GM18868 (cell line): ENCODE results near the gene FALEC.

Experiments used
- ATAC-seq: cut with Tn5 transposase; IDR thresholded peaks from one replicate; pipeline ENCODE4 v1.9.1; 2021; ENCODE audit warnings: mild to moderate bottlenecking, moderate library complexity; ENCODE audit not compliant: unreplicated experiment

Gene FALEC

GRCh38 chr1:150544204-150544603, 28.7 kb downstream of the FALEC start:
- ATAC-seq: no peak

DNA sequence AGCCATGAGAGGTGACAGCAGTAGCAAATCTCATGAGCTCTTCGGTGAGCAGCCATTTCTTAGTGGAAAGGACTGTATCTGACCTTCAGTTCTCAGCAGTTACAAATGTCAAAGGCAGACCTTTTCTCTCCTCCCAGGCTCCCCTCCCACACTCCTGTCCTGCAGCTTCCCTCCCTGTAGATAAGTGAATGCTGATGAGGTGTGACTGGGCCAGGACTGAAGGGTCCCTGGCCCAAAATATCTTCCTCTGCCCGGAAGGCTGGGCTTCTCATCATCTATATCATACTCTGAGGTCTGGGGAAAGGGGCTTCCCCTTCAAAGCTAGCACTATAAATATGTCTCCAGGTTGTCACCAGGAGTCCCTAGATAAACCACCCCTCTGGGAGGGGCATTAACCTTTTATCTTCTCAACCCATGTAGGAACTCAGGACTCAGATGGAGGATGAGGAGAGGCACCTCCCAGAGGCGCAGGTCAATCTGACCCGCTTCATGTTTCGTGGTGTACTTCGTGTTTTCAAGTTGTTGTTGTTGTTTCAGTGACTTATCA, 30.0 kb downstream of the FALEC start:
- ATAC-seq: no peak

GRCh38 chr1:150546294-150546937, 30.9 kb downstream of the FALEC start:
- ATAC-seq: no peak

GRCh38 chr1:150548324-150548631, 32.7 kb downstream of the FALEC start:
- no peak for ATAC-seq

GRCh38 chr1:150548632-150549495, 33.3 kb downstream of the FALEC start, which contains the start of gene ADAMTSL4:
Gene ADAMTSL4, plus strand, starts transcription at chr1:150549408. Its CDS starts 2,881 bp downstream, at chr1:150552289.
- ATAC-seq: peak; percentile 45

DNA sequence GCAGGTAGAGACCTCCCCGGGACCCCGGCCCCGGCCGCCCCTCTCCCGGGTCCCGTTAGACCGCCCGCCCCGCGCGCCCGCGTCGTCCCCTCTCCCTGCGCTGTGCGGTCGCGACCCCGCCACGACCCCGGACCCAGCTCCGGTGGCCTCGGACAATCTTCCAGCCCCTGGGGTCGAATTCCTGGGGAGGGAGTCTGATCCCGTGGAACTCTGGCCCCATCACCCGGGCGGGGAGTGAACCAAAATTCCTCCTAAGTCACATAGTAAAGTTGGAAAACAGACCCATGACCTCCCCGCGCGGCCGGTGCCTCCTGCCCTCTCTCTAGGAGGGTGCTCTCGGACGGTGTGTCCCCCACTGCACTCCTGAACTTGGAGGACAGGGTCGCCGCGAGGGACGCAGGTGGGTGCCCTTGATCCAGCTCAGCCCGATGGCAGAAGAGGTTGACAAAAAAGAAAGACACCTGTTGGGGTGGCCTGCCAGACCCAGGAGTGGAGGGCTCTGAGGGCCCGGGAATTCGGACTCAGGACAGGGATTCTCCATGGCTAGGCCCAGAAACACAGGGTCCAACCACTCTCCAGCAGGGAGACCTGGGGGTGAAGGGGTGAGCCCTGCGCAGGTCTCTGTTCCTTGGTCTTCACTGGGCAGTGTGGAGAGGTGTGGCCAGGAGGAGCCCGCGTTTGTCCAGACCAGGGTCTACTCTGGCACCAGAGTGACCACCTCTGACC, 34.1 kb downstream of the FALEC start:
- ATAC-seq: no peak

- no peak for ATAC-seq
Observed at GRCh38 chr1:150550222-150551050, 34.9 kb downstream of the FALEC start.

DNA sequence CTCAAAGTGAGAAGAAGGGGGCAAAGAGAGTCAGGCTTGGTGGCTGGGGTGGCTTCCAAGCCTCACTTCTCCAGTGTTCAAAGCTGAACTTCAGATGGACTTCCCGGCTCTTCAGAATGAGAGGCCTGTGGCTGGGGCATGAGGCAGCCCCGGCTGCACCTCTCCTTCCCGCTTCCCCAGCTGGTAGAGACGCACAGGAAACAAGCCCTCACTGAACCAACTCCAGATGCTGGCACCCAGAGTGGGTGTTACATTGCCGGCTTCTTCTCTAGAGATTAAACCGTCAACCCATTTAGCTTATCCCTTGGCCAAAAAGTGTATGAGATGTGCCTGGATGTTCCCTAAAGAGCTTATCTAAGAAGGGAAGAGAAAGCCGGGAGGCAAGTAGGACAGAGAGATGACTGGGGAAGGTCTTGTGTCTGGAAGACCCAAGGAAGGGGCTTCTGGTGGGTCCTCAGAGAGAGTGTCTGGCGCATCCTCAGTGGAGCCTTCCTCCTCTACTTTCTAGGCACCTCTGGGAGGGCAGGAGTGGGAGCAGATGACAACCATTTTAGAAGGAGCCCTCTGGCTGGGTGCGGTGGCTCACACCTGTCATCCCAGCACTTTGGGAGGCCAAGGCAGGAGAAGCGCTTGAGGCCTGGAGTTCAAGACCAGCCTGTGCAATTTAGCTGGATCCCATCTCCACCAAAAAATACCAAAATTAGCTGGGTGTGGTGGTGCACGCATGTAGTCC, 35.7 kb downstream of the FALEC start:
- no peak for ATAC-seq

DNA sequence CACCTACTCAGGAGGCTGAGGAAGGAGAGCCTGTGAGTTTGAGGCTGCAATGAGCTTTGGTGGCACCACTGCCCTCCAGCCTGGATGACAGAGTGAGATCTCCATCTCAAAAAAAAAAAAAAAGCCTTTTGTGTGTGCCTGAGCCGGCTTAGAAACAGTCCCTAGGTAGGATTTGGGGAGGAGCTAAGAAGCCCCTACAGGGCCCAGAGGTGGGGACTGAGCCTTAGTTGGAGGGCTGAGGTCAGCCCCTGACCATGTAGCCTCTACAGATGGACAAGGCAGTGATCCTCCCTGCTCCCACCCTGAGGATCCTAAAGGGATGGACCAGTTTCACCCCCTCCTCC, 36.2 kb downstream of the FALEC start:
- no peak for ATAC-seq

DNA sequence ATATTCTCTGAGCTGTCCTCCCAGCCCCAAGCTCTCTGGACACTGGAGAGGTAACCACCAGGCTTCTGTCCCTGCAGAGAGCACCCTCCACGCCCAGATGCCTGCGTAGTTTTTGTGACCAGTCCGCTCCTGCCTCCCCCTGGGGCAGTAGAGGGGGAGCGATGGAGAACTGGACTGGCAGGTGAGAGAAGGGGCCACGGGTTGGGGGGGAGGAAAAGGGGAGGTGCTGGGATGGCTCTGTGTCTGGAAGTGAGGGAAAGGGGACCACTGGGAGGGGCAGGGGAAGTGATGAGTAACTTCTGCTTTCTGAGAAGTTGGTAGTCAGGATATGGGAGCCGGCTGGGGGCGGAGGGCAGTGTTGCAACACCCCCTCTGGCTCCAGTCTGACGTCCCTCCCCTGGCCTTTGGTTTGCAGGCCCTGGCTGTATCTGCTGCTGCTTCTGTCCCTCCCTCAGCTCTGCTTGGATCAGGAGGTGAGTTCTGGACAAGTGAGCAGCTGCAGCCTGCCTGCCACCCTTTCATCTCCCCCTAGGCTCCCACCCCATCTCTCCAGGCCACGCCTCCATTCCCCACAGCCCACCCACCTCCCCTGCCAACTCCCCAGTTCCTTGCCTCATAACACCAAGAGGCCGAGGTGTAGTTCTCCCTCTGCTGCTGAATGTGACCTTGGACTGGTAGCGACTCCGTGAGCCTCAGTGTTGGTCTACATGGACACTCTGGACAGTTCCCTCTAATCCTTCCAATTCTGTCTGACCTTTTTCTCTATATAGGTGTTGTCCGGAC, 36.8 kb downstream of the FALEC start:
- ATAC-seq: no peak

DNA sequence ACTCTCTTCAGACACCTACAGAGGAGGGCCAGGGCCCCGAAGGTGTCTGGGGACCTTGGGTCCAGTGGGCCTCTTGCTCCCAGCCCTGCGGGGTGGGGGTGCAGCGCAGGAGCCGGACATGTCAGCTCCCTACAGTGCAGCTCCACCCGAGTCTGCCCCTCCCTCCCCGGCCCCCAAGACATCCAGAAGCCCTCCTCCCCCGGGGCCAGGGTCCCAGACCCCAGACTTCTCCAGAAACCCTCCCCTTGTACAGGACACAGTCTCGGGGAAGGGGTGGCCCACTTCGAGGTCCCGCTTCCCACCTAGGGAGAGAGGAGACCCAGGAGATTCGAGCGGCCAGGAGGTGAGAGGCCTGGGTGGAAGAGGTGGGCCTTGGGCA, 37.3 kb downstream of the FALEC start:
- no peak for ATAC-seq

- ATAC-seq: no peak
Observed at GRCh38 chr1:150553392-150554085, 38.0 kb downstream of the FALEC start.

- ATAC-seq: no peak
Observed at GRCh38 chr1:150554086-150554452, 38.5 kb downstream of the FALEC start.

DNA sequence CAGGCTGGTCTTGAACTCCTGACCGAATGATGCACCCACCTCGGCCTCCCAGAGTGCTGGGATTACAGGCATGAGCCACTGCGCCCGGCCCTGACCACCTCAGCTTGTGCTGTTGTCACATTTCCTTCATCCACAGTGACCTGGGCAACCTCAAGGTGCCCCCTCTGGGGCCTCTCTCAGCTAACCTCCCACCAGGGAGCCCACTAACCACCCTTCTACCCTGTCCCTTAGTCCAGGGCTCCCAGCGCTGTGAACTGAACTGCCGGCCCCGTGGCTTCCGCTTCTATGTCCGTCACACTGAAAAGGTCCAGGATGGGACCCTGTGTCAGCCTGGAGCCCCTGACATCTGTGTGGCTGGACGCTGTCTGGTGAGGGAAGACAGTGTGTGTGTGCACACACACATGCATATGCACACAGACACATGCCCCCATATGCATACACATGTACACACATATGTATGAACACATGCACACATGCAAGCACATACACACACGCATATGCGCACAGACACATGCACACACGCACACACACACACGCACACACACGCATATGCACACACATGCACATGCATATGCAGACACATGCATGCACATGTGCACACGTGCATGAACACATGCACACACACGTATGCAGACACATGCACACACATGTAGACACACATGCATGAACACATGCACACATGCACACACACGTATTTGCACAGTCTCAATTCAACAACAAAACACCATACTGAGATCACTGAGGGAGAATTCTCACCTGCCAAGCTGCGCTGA, 39.8 kb downstream of the FALEC start:
- no peak for ATAC-seq

DNA sequence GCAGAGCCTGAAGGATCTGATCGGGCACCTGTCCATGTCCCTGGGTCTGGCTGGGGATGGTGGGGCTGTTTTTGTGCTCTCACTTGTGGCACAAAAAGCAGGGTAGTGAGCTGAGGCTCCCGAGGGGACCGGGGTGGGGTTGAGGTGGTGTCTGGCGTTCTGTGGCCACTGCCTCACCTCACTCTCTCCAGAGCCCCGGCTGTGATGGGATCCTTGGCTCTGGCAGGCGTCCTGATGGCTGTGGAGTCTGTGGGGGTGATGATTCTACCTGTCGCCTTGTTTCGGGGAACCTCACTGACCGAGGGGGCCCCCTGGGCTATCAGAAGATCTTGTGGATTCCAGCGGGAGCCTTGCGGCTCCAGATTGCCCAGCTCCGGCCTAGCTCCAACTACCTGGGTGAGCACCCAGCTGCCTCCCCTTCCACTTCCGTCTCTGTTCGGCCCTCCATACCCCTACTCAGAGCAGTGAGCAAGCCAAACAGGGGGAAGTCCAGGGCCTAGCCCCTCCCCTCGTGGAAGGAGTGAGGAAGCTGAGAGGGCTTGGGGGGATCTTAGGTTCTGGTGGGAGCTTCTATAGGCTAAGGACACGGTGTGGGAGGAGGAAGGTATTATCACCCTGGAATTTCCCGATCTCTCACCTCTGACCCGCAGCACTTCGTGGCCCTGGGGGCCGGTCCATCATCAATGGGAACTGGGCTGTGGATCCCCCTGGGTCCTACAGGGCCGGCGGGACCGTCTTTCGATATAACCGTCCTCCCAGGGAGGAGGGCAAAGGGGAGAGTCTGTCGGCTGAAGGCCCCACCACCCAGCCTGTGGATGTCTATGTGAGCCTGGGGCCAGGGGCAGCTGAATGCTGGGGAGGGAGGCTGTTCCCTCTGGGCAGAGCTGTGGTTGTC, 40.7 kb downstream of the FALEC start:
- ATAC-seq: no peak

- ATAC-seq: no peak
Observed at GRCh38 chr1:150557065-150557600, 41.6 kb downstream of the FALEC start.

DNA sequence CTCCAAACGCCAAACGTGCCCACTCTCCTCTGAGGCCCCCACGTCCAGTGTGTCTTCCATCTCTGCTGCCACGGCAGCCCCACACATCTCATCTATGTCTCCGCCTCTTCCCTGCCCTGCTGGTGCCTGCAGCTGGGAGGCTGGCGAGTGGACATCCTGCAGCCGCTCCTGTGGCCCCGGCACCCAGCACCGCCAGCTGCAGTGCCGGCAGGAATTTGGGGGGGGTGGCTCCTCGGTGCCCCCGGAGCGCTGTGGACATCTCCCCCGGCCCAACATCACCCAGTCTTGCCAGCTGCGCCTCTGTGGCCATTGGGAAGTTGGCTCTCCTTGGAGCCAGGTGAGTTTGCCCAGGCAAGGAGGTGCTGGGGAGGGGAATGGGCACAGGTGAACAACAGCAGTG, 42.3 kb downstream of the FALEC start:
- ATAC-seq: no peak
